Measurements from ENCODE around the gene KRTAP15-1. TPM values are rescaled to one million over a fixed set of nuclear protein-coding genes. Genes with fewer than 3 reads are reported as not detected.
A peak's percentile ranks its signal among the peaks of the same experiment; 100 is the strongest.

KRTAP15-1 gene
- total RNA-seq, 1 experiment from 2014 or later: not detected

DNA sequence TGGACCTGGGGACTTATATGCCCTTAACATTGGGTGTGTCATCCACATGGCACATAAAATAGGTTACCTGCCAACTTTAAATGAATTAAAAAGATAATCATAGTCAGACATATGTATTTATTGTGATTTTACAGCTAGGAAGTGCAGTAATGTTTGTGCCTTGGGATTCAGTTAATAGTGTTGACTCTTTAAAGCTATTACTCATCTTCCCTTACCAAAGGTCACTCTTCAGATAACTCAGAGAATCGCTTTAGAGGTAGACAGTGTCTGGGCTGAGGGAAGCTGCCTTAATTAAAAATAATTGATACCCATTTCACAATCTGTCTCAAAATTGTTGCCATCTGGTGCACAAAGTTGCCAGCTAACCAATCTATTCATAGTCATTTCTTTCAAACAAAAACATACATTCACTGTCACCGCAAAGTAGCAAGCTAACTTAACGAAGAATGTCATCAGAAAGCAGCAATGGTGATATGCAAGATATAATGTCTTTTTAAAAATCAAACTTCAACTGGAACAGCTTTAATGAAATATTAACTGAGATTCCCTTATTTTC, 3.0 kb upstream of the KRTAP15-1 start:
- CTCF ChIA-PET: no interaction called here

GRCh38 chr21:30443226-30443625, 3.2 kb downstream of the KRTAP15-1 start:
- Mint-ChIP-seq H3K27ac (ENCODE audit: unreplicated experiment) (no peak overlapping the region), H3K36me3 (ENCODE audit: insufficient read depth, unreplicated experiment) (no peaks in the 10 kb centered on the region), H3K4me3 (ENCODE audit: unreplicated experiment) (no peak overlapping the region), H3K9me3 (ENCODE audit: unreplicated experiment) (no peaks in the 10 kb centered on the region), H3K27me3 (ENCODE audit: insufficient read depth, unreplicated experiment) (no peaks in the 10 kb centered on the region), H3K4me1 (ENCODE audit: low read depth, unreplicated experiment) (peaks cover 7% of the 10 kb centered on the region)
- TF ChIP-seq, protein P1, sequence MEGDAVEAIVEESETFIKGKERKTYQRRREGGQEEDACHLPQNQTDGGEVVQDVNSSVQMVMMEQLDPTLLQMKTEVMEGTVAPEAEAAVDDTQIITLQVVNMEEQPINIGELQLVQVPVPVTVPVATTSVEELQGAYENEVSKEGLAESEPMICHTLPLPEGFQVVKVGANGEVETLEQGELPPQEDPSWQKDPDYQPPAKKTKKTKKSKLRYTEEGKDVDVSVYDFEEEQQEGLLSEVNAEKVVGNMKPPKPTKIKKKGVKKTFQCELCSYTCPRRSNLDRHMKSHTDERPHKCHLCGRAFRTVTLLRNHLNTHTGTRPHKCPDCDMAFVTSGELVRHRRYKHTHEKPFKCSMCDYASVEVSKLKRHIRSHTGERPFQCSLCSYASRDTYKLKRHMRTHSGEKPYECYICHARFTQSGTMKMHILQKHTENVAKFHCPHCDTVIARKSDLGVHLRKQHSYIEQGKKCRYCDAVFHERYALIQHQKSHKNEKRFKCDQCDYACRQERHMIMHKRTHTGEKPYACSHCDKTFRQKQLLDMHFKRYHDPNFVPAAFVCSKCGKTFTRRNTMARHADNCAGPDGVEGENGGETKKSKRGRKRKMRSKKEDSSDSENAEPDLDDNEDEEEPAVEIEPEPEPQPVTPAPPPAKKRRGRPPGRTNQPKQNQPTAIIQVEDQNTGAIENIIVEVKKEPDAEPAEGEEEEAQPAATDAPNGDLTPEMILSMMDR (IDR thresholded peaks at IDR 0.05; ENCODE audit: insufficient read depth in 1 of 2, low read depth in 1 of 2, low read length in 1 of 2, severe bottlenecking in 1 of 2, unreplicated experiment in 1 of 2): no peak
- DNase-seq: peak in 1 of 2 experiments; percentile 4
- BruUV-seq (replicated peaks): no TSS peak
- Histone ChIP-seq H3K9me3 (no peaks in the 10 kb centered on the region), H3K27me3 (replicated peaks; ENCODE audit: control insufficient read depth, insufficient read depth, low read length) (no peaks in the 10 kb centered on the region), H3K36me3 (ENCODE audit: control insufficient read depth, insufficient read depth, low read length) (no peaks in the 10 kb centered on the region), H3K4me1 (peaks cover 10% of the 10 kb centered on the region), H3K4me3 (ENCODE audit: low read depth, low read length) (no peak overlapping the region)
- intact Hi-C loops (cut with micrococcal nuclease; ENCODE audit: unreplicated experiment): no loop called here
- POLR2A ChIA-PET: no interaction called here
- CTCF ChIA-PET: no interaction called here

More for the DNA sequence above, 3.0 kb upstream of the KRTAP15-1 start:
- intact Hi-C loops (cut with micrococcal nuclease; ENCODE audit: unreplicated experiment): no loop called here
- no peaks in the 10 kb centered on the region for H3K9me3 Mint-ChIP-seq (ENCODE audit: unreplicated experiment)
- no TSS peak for BruUV-seq (replicated peaks)
- TF ChIP-seq, protein P1 (IDR thresholded peaks at IDR 0.05; ENCODE audit: insufficient read depth in 1 of 2, low read depth in 1 of 2, low read length in 1 of 2, severe bottlenecking in 1 of 2, unreplicated experiment in 1 of 2): no peak
- Histone ChIP-seq H3K4me3 (ENCODE audit: low read depth, low read length) (no peak overlapping the region), H3K36me3 (ENCODE audit: control insufficient read depth, insufficient read depth, low read length) (no peaks in the 10 kb centered on the region), H3K4me1 (0 out of 2 replicates have a peak, but pooled peaks cover 9% of the 10 kb centered on the region), H3K27me3 (replicated peaks; ENCODE audit: control insufficient read depth, insufficient read depth, low read length) (no peaks in the 10 kb centered on the region), H3K9me3 (no peaks in the 10 kb centered on the region)
- H3K4me1 Mint-ChIP-seq (ENCODE audit: low read depth, unreplicated experiment): no peaks in the 10 kb centered on the region
- H3K4me3 Mint-ChIP-seq (ENCODE audit: unreplicated experiment): no peak overlapping the region
- POLR2A ChIA-PET: no interaction called here
- no peak overlapping the region for H3K27ac Mint-ChIP-seq (ENCODE audit: unreplicated experiment)
- no peaks in the 10 kb centered on the region for H3K27me3 Mint-ChIP-seq (ENCODE audit: insufficient read depth, unreplicated experiment)
- no peak for DNase-seq
- H3K36me3 Mint-ChIP-seq (ENCODE audit: insufficient read depth, unreplicated experiment): no peaks in the 10 kb centered on the region

- Histone ChIP-seq H3K36me3 (ENCODE audit: control insufficient read depth, insufficient read depth, low read length) (no peaks in the 10 kb centered on the region), H3K4me3 (ENCODE audit: low read depth, low read length) (no peak overlapping the region), H3K27me3 (replicated peaks; ENCODE audit: control insufficient read depth, insufficient read depth, low read length) (no peaks in the 10 kb centered on the region), H3K4me1 (peaks cover 10% of the 10 kb centered on the region), H3K9me3 (no peaks in the 10 kb centered on the region)
- no peaks in the 10 kb centered on the region for H3K9me3 Mint-ChIP-seq (ENCODE audit: unreplicated experiment)
- peaks cover 7% of the 10 kb centered on the region for H3K4me1 Mint-ChIP-seq (ENCODE audit: low read depth, unreplicated experiment)
- TF ChIP-seq, protein P1 (IDR thresholded peaks at IDR 0.05; ENCODE audit: insufficient read depth in 1 of 2, low read depth in 1 of 2, low read length in 1 of 2, severe bottlenecking in 1 of 2, unreplicated experiment in 1 of 2): no peak
- no peaks in the 10 kb centered on the region for H3K27me3 Mint-ChIP-seq (ENCODE audit: insufficient read depth, unreplicated experiment)
- ChIA-PET POLR2A (no interaction called here), CTCF (no interaction called here)
- no peak for DNase-seq
- intact Hi-C loops (cut with micrococcal nuclease; ENCODE audit: unreplicated experiment): no loop called here
- H3K36me3 Mint-ChIP-seq (ENCODE audit: insufficient read depth, unreplicated experiment): no peaks in the 10 kb centered on the region
- no peak overlapping the region for H3K27ac Mint-ChIP-seq (ENCODE audit: unreplicated experiment)
- H3K4me3 Mint-ChIP-seq (ENCODE audit: unreplicated experiment): no peak overlapping the region
- BruUV-seq (replicated peaks): no TSS peak
Measured at GRCh38 chr21:30444204-30444603, 4.1 kb downstream of the KRTAP15-1 start.
